ENCODE data around the gene SUGT1.

Gene SUGT1

GRCh38 chr13:52726258-52726657 is 73.6 kb downstream of the SUGT1 start:
- peak overlapping the region; percentile 18; the same call in 1 of the 2 replicates for H3K27ac ChIP-seq
- TF ChIP-seq CTCF (conservative IDR thresholded peaks at IDR 0.05): no peak

GRCh38 chr13:52734075-52734623 is 81.5 kb downstream of the SUGT1 start:
- TF ChIP-seq CTCF (conservative IDR thresholded peaks at IDR 0.05): no peak

GRCh38 chr13:52736891-52737290 is 84.3 kb downstream of the SUGT1 start:
- no peak overlapping the region for H3K27ac ChIP-seq
- TF ChIP-seq CTCF (conservative IDR thresholded peaks at IDR 0.05): no peak

More at GRCh38 chr13:52734075-52734623, 81.5 kb downstream of the SUGT1 start:
- no peak overlapping the region for H3K27ac ChIP-seq

- H3K27ac ChIP-seq: no peak overlapping the region
- no peak for TF ChIP-seq CTCF (conservative IDR thresholded peaks at IDR 0.05)
Measured at GRCh38 chr13:52737451-52737850, 84.8 kb downstream of the SUGT1 start.

GRCh38 chr13:52737965-52738364 is 85.3 kb downstream of the SUGT1 start:
- no peak for TF ChIP-seq CTCF (conservative IDR thresholded peaks at IDR 0.05)
- no peak overlapping the region for H3K27ac ChIP-seq

- no peak overlapping the region for H3K27ac ChIP-seq
- no peak for TF ChIP-seq CTCF (conservative IDR thresholded peaks at IDR 0.05)
Measured at GRCh38 chr13:52738719-52739467, 86.3 kb downstream of the SUGT1 start.

GRCh38 chr13:52739468-52740071 is 86.9 kb downstream of the SUGT1 start, which contains the start of gene CNMD:
Gene CNMD, minus strand, starts transcription at chr13:52739820. Its CDS starts 119 bp downstream, at chr13:52739701.
- H3K27ac ChIP-seq: no peak within 1 kb of the TSS
- TF ChIP-seq CTCF (conservative IDR thresholded peaks at IDR 0.05): no peak
